ENCODE results near the gene TIMM10B. TPM values are rescaled to one million over a fixed set of nuclear protein-coding genes. Genes with fewer than 3 reads are reported as not detected.

Gene TIMM10B
- total and polyA plus RNA-seq, 2 donors (not counting 1 experiment from before 2014, with no cell fraction given), result 40.9 to 47.4 TPM

DNA sequence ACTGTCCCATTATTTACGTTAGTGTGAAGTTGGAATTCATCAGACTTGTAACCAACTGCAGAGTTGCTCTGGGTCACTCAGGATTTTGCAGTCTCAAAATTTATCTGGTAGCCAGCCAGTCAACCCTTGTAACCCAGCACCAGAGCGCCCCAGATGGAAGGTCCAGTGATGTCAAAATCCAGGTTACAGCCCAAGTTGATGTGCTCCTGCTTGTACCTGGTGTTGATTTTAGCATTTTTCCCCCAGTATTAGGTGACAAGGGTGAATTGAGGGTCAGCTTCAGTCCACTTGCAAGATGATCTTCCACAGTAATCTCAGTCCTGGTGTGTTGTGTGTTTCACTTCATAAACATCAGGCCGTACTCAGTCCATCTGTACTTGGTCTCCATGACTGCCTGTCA is 7.5 kb downstream of the TIMM10B start:
- Histone ChIP-seq H4K20me1 (ENCODE audit: control insufficient read depth, extremely low read depth, insufficient read depth, low read length) (no peaks in the 10 kb centered on the region), H3K27me3 (ENCODE audit: control insufficient read depth, insufficient read depth, low read length) (no peaks in the 10 kb centered on the region), H3K4me3 (replicated peaks in 1 of 4; ENCODE audit: control extremely low read depth in 1 of 4, insufficient read depth in 1 of 4, low read depth in 3 of 4, low read length in 4 of 4) (no peak overlapping the region), H3K36me3 (ENCODE audit: control insufficient read depth, insufficient read depth, low read length) (peaks cover 9% of the 10 kb centered on the region), H3K4me1 (ENCODE audit: control insufficient read depth, extremely low read depth, insufficient read depth, low read length) (no peaks in the 10 kb centered on the region), H3K79me2 (ENCODE audit: control insufficient read depth, insufficient read depth, low read length) (no peaks in the 10 kb centered on the region), H3K4me2 (ENCODE audit: extremely low read depth, insufficient read depth, low read length) (no peak overlapping the region), H3K27ac (ENCODE audit: insufficient read depth, low read length) (no peak overlapping the region), H3K9me3 (ENCODE audit: control insufficient read depth, insufficient read depth, low read depth, low read length) (no peaks in the 10 kb centered on the region), H2AFZ (ENCODE audit: low read length) (no peak overlapping the region), H3K9ac (ENCODE audit: insufficient read depth, low read length) (no peak overlapping the region)
- TF ChIP-seq EZH2 (IDR thresholded peaks at IDR 0.05; ENCODE audit: low read length, missing control alignments), result no peak
- TF ChIP-seq, protein P1, sequence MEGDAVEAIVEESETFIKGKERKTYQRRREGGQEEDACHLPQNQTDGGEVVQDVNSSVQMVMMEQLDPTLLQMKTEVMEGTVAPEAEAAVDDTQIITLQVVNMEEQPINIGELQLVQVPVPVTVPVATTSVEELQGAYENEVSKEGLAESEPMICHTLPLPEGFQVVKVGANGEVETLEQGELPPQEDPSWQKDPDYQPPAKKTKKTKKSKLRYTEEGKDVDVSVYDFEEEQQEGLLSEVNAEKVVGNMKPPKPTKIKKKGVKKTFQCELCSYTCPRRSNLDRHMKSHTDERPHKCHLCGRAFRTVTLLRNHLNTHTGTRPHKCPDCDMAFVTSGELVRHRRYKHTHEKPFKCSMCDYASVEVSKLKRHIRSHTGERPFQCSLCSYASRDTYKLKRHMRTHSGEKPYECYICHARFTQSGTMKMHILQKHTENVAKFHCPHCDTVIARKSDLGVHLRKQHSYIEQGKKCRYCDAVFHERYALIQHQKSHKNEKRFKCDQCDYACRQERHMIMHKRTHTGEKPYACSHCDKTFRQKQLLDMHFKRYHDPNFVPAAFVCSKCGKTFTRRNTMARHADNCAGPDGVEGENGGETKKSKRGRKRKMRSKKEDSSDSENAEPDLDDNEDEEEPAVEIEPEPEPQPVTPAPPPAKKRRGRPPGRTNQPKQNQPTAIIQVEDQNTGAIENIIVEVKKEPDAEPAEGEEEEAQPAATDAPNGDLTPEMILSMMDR (conservative IDR thresholded peaks at IDR 0.05 in 1 of 2, IDR thresholded peaks at IDR 0.05 in 1 of 2; ENCODE audit: low read depth in 1 of 2, low read length in 2 of 2), result no peak
- DNase-seq (ENCODE audit: low read depth in 2 of 2), result no peak

DNA sequence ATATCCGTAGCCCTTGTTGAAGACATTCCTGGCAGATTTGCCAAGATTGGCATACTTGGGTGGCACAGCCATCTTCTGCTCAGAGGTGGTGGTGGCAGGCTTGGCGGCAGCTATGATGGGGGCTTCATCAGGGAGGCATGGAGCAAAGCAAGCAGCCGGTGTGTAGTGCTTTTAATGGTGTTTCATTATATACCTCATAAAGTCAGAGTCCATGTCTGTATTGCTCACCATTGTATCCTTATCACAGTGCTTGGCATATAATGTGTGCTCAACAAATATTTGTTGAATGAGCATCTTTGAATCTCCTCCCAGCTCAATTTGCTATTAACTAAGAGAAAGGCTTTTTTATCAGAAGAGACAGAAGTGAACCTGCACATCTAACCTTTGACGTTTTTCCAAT is 8.0 kb downstream of the TIMM10B start:
- DNase-seq (ENCODE audit: low read depth in 2 of 2), result no peak
- H3K27ac ChIP-seq (ENCODE audit: insufficient read depth, low read length), result no peak overlapping the region
- H3K4me3 ChIP-seq (replicated peaks in 1 of 4; ENCODE audit: control extremely low read depth in 1 of 4, insufficient read depth in 1 of 4, low read depth in 3 of 4, low read length in 4 of 4), result no peak overlapping the region
- no peak overlapping the region for H2AFZ ChIP-seq (ENCODE audit: low read length)
- H3K9me3 ChIP-seq (ENCODE audit: control insufficient read depth, insufficient read depth, low read depth, low read length), result no peaks in the 10 kb centered on the region
- no peaks in the 10 kb centered on the region for H3K27me3 ChIP-seq (ENCODE audit: control insufficient read depth, insufficient read depth, low read length)
- H3K36me3 ChIP-seq (ENCODE audit: control insufficient read depth, insufficient read depth, low read length), result peaks cover 9% of the 10 kb centered on the region
- H3K4me1 ChIP-seq (ENCODE audit: control insufficient read depth, extremely low read depth, insufficient read depth, low read length), result no peaks in the 10 kb centered on the region
- H3K4me2 ChIP-seq (ENCODE audit: extremely low read depth, insufficient read depth, low read length), result no peak overlapping the region
- no peaks in the 10 kb centered on the region for H3K79me2 ChIP-seq (ENCODE audit: control insufficient read depth, insufficient read depth, low read length)
- no peaks in the 10 kb centered on the region for H4K20me1 ChIP-seq (ENCODE audit: control insufficient read depth, extremely low read depth, insufficient read depth, low read length)
- no peak for TF ChIP-seq EZH2 (IDR thresholded peaks at IDR 0.05; ENCODE audit: low read length, missing control alignments)
- TF ChIP-seq, protein P1 (conservative IDR thresholded peaks at IDR 0.05 in 1 of 2, IDR thresholded peaks at IDR 0.05 in 1 of 2; ENCODE audit: low read depth in 1 of 2, low read length in 2 of 2), result no peak
- no peak overlapping the region for H3K9ac ChIP-seq (ENCODE audit: insufficient read depth, low read length)

DNA sequence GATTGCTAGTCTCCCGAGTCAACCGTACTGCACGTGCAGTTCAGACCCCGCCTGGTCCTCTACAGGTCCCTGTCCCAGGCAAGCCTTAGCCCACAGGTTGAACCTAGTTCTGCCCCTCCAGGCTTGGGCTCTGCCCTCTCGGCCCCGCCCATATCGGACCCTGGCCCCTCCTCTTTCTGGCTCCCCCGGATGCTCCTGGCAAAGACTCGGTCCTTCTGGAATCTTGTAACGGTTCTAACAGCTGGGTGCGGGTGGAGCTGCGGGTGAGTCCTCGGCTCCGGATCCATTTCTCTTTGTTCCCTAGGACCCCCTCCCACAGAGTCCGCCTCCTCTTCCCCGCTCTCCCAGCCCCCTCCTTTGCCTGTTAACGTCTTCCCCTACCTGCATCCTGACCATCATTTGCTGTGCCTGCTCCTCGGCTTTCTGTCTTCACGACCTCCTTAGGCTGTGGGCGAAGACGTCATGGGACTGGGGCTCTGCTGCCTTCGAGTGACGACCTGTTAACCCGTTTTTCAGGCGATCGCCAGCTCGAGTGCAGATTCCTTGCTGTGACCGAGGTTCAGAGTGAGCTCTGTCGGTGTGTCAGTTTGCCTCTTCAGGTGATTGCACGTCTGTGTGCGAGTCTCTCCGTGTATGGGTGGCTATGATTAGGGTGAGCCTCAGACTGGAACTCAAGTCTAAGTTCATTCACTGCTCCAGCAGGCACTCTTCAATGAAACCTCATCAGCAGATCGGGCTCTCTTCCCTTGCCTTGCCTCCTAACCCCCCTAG is 16.0 kb downstream of the TIMM10B start, which contains the start of gene DNHD1:
Gene DNHD1 (plus strand): TSS at position 212 of the 771 bp plus-strand sequence. CDS start 936 bp downstream, outside the sequence.
- peak within 1 kb of the TSS; percentile 59 for H3K27ac ChIP-seq (ENCODE audit: insufficient read depth, low read length)

More for the DNA sequence above, 16.0 kb downstream of the TIMM10B start, which contains the start of gene DNHD1:
- H3K9ac ChIP-seq (ENCODE audit: insufficient read depth, low read length), result peak within 1 kb of the TSS; percentile 1
- peak within 1 kb of the TSS; percentile 84 for H3K4me2 ChIP-seq (ENCODE audit: extremely low read depth, insufficient read depth, low read length)
- H3K4me3 ChIP-seq (replicated peaks in 1 of 4; ENCODE audit: control extremely low read depth in 1 of 4, insufficient read depth in 1 of 4, low read depth in 3 of 4, low read length in 4 of 4), result peak within 1 kb of the TSS in 2 of 4 experiments; percentile 36 to 38
- H3K79me2 ChIP-seq (ENCODE audit: control insufficient read depth, insufficient read depth, low read length), result no peaks in the 10 kb centered on the region
- peak within 1 kb of the TSS; percentile 27 for H2AFZ ChIP-seq (ENCODE audit: low read length)
- TF ChIP-seq EZH2 (IDR thresholded peaks at IDR 0.05; ENCODE audit: low read length, missing control alignments), result no peak
- TF ChIP-seq, protein P1 (conservative IDR thresholded peaks at IDR 0.05 in 1 of 2, IDR thresholded peaks at IDR 0.05 in 1 of 2; ENCODE audit: low read depth in 1 of 2, low read length in 2 of 2), result no peak
- peak in 1 of 2 donors; percentile 24 for DNase-seq (ENCODE audit: low read depth in 2 of 2)
- no peaks in the 10 kb centered on the region for H3K27me3 ChIP-seq (ENCODE audit: control insufficient read depth, insufficient read depth, low read length)
- peaks cover 2% of the 10 kb centered on the region for H3K4me1 ChIP-seq (ENCODE audit: control insufficient read depth, extremely low read depth, insufficient read depth, low read length)
- peaks cover 5% of the 10 kb centered on the region for H3K36me3 ChIP-seq (ENCODE audit: control insufficient read depth, insufficient read depth, low read length)
- H4K20me1 ChIP-seq (ENCODE audit: control insufficient read depth, extremely low read depth, insufficient read depth, low read length), result no peaks in the 10 kb centered on the region
- H3K9me3 ChIP-seq (ENCODE audit: control insufficient read depth, insufficient read depth, low read depth, low read length), result no peaks in the 10 kb centered on the region

Data from fibroblast of lung (primary cell).